ENCODE data around the gene ACTR6. TPM values are rescaled to one million over a fixed set of nuclear protein-coding genes. Genes with fewer than 3 reads are reported as not detected.

ACTR6 gene
- total RNA-seq, result 16.6 and 24.2 TPM in 2 replicates

DNA sequence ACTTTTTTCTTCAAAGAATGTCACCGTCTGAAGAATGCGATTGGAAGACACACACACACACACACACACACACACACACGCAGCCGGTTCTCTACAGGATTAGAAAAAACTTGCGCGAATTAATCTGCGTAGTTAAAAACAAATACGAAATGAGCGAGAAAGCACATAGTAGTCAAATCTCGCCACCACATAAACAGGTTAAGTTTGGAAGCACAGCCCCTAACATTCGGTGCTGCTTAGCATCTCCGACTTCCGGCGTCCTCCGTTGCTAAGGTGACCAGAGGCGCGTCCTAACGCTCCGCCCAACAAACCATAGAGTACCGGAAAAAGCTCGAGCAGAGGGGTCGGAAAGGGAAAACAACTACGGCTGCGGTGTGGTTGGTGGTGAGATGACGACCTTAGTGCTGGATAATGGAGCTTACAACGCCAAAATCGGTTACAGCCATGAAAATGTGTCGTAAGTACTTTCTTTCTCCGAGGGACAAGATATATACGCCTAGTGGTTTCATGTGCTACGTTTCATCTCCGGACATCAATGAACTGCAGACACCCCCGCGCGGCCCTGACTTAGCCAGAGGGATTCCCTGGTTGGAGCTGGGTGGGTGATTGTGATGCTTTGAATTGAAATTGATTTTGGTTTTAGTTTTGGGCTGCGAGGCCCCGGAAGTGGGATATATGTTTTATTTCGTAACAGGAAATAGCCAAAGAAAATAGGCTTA, at the start of gene ACTR6:
Gene ACTR6, plus strand, starts transcription at position 353 of the 719 bp plus-strand sequence. Its CDS starts 37 bp downstream, at position 390.

DNA sequence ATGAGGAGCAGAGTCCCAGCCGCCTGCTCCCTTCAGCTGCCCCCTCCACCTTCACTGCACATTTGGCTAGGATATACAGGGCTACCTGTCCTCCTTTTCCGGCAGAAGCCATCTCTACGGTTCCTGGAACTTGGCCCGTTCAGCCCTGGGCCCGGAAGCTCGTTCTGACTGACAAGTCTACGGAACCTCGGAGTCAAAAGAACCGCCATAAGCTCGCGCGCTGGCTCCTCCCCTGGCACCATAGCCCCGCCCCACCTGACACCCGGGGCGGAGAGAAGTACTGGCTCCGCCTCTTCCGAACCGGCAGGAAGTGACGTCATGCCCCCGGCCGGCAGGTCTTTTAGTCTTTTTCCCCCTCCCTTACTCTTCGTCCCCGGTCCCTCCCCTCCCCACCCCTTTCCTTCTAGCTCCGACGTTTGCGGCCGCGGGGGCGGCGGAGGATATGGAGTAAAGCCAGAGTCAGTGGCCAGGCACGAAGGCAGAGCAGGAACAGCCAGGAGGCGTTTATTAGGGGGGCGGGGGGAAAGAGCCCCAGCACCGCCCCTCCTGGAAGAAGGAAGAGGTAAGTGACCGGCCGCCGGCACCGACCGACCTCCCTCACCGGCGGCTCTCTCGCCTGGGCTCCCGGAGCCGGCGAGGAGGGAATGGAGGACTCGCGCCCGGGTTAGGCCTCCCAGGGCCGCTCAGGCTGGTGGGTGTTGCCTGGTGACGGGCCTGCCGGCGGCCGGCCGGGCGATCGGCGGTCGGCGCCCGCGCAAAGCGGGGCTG, 66.4 kb downstream of the ACTR6 start, which contains the start of the genes DEPDC4 and SCYL2:
Gene DEPDC4, minus strand, starts transcription at position 245 of the 768 bp plus-strand sequence. Its CDS starts 3 bp downstream, at position 242.
Gene SCYL2, plus strand, starts transcription at position 343 of the 768 bp plus-strand sequence. CDS start 15,794 bp downstream, outside the sequence.

Other genes with a start within 250 kb of the ACTR6 start
- 0.46 TPM in 1 of 2 replicates, not detected in the other for gene ANKS1B, start 215.9 kb upstream of the ACTR6 start, total RNA-seq
- gene BLTP3B, start 57.9 kb upstream of the ACTR6 start, total RNA-seq, result 14.9 and 18.8 TPM in 2 replicates
- 0.32 and 0.61 TPM in 2 replicates for gene DEPDC4, start 66.3 kb downstream of the ACTR6 start, total RNA-seq
- 36.1 and 43.8 TPM in 2 replicates for gene SCYL2, start 66.4 kb downstream of the ACTR6 start, total RNA-seq
- gene SLC17A8, start 156.3 kb downstream of the ACTR6 start, total RNA-seq, result not detected in 2 replicates